C4-2B (cell line): ENCODE data around the gene OPCML.

Source experiments
- ZFX ChIP-seq: fragments of 450-650 bp; IDR thresholded peaks from 2 replicates; pipeline ENCODE4 v1.6.1; 2017
- TF ChIP-seq, protein P1 (sequence below): fragments of 450-650 bp; conservative IDR thresholded peaks from 2 replicates; pipeline ENCODE4 v1.5.1; 2017; ENCODE audit warnings: mild to moderate bottlenecking

DNA sequence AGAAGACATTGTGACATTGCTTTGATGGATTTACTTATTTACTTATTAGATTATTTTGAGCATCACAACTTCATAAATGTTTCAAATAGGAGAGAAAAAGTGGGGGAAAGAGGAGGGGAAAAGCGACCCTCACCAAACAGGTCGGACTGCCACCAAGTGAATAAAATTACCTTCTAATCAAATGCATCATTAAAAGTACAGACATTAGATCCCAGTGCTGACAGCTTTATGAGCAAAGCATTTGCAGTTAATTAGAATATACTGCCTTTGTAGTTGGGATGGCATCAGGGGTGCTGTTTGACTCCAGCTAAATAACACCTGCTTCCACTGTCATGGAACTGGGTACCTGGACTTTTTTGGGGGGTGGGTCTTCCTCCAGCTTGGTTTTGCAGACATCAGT is 299.6 kb downstream of the OPCML start:
- TF ChIP-seq, protein P1, sequence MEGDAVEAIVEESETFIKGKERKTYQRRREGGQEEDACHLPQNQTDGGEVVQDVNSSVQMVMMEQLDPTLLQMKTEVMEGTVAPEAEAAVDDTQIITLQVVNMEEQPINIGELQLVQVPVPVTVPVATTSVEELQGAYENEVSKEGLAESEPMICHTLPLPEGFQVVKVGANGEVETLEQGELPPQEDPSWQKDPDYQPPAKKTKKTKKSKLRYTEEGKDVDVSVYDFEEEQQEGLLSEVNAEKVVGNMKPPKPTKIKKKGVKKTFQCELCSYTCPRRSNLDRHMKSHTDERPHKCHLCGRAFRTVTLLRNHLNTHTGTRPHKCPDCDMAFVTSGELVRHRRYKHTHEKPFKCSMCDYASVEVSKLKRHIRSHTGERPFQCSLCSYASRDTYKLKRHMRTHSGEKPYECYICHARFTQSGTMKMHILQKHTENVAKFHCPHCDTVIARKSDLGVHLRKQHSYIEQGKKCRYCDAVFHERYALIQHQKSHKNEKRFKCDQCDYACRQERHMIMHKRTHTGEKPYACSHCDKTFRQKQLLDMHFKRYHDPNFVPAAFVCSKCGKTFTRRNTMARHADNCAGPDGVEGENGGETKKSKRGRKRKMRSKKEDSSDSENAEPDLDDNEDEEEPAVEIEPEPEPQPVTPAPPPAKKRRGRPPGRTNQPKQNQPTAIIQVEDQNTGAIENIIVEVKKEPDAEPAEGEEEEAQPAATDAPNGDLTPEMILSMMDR: no peak
- no peak for TF ChIP-seq ZFX
